Activated CD4-positive, CD25-positive, alpha-beta regulatory T cell treated with anti-CD3 and anti-CD28 coated beads, Interleukin-2, amount 50 U/mL, for 72 hours (primary cell): ENCODE results near the gene NUCB1.

ENCODE experiments used
- DNase-seq: peaks from one replicate; pipeline ENCODE4 v3.0.0; 2021

The NUCB1 gene

DNA sequence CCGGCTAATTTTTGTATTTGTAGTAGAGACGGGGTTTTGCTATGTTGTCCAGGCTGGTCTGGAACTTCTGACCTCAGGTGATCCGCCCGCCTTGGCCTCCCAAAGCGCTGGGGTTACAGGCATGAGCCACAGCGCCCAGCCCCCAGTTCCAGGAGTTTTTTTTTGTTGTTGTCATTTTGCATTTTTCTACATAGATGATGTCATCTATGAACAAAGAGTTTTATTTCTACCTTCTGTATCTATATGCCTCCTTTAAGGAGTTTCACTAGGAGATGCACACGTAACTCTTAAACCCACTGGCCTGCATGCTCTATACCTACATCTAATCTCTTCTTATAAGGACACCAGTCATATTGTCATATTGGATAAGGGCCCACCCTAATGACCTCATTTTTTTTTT, 38.1 kb downstream of the NUCB1 start:
- no peak for DNase-seq

DNA sequence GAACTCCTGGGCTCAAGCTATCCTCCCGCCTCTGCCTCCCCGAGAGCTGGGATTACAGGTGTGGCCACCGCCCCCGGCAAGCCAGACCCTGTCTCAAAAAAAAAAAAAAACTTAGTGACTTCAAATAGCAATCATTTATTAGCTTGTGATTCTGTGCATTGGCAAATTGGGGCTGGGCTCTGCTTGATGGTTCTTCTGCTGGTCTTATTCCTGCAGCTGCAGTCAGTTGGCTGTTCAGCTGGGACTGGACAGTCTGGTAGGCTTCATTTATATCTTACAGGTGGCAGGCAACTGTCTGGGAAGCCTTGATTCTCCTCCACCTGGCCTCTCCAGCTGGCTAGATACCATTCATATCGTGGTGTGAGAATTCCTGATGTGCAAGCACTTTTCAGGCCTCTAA, 40.8 kb downstream of the NUCB1 start:
- DNase-seq = no peak

DNA sequence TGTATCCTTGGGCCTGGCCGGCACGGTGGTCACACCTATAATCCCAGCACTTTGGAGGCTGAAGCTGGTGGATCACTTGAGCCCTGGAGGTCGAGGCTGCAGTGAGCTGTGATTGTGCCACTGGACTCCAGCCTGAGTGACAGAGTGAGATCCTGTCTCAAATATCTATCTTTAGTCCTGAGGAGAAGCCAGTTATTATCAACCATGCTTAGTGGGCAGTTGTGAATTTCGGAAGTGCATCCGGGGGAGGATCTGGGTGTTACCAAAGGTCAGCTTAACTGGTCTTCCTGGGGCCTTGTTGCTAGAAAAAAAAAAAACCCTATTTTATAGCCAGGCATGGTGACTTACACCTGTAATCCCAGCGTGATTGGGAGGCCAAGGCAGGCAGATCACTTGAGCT, 43.0 kb downstream of the NUCB1 start:
- no peak for DNase-seq

DNA sequence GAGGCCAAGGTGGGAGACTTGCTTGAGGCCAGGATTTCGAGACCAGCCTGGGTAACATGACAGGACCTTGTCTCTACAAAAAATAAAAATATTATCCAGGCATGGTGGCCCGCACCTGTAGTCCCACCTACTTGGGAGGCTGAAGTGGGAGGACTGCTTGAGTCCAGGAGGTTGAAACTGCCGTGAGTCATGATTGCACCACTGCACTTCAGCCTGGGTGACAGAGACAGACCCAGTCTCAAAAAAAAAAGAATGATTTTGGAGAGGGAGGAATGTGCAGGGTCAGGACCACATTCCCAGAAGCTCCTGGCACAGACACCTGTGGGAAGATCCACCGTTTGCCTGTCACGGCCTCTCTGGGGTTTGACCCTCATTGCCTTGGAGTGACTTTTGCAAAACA, 45.3 kb downstream of the NUCB1 start:
- DNase-seq = no peak

DNA sequence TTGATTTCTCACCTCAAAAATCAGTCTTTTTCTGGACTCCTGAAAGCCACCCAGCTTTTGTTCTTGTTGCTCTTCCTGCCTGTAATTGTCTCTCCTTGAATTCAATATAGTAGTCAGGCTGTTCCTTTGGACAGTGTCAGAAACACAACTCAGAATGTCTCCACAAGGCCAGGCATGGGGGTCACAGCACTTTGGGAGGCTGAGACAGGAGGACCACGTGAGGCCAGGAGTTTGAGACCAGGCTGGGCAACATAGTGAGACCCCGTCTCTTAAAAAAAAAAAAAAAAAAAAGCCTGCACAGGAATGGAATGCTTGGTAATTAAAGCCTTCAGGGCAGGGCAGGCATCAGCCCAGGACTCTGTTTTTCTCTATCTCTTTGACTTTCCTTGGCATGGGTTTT, 45.7 kb downstream of the NUCB1 start:
- no peak for DNase-seq

DNA sequence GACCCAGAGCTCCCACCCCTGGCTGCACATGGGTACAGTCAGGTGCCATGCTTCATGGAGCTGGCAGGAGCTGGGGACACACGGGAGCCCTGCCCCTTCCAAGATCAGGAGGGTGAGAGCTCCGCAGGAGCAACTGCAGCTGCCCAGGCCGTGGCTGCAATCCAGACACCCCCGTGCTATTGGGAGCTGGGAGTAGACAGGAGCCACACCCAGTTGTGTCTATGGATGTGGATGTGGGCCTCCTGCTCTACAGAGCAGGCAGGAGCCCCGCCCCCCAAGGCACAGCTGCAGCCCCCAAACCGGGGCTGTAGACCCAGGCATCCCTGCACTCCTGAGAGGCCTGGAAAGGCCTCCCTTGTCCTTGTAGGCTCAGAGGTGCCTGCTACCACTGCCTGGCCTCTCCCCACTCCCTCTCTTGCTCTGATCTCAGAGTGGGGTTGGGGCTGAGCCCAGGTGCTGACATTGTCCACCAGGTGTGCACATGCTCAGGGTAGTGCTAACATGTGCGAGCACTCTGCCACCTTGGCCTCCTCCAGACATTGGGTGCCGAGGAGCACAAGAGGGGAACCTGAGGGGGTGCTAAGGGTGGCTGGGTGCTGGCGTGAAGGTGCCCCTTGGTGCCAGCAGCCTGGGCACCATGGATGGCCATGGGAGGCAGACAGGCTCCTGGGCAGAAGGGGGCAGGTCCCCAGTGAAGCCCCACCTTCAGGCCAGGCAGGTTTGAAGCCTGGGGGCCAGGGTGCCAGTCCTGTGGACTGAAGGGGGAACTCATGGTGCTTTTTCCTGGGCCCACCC, 46.5 kb downstream of the NUCB1 start:
- no peak for DNase-seq

DNA sequence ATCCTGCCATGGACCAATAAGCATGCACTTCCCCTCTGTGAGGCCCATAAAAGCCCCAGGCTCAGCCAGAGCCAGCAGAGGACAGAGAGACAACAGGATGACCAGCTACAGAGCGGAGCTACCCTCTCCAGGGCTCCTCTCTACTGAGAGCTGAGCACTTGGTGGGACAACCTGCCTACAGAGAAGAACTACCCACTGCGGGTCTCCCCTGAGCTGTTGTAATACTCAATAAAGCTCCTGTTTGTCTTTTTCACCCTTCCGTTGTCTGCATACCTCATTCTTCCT, 47.1 kb downstream of the NUCB1 start:
- DNase-seq = no peak

DNA sequence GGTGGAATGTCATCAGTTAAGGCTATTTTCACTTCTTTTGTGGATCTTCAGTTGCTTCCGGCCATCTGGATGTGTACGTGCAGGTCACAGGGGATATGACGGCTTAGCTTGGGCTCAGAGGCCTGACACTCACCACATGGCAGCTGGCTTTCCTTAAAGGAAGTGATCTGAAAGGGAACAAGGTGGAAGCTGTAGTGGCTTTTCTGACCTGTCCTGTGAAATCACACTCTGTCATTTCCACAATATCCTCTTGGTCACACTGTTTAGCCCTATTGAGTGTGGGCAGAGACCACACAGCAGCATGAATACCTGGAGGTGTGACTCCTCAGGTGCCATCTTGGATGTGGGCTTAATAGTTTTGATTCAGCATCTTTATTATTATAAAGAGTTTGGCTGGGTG, 50.0 kb downstream of the NUCB1 start:
- DNase-seq = no peak

DNA sequence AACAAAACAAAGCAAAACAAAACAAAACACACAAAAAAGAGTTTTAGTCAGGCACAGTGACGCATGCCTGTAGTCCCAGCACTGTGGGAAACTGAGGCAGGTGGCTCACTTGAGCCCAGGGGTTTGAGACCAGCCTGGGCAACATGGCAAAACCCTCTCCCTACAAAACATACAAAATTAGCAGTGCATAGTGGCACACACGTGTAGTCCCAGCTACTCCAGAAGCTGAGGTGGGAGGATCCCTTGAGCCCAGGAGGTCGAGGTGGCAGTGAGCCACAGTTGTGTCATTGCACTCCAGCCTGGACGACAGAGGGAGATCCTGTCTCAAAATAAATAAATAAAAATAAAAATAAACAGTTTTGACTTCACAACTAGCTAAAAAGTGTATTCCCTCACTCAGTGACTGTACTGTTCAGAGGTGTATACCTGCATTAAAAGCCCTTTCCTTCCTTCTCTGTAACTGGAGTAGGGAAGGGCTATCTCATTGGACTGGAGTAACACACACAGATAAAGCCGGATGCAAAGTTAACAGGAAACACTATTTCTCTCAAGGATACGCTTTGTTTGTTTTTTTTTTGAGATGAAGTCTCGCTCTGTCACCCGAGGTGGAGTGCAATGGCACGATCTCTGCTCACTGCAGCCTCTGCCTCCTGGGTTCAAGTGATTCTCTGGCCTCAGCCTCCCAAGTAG, 50.9 kb downstream of the NUCB1 start:
- DNase-seq = no peak

DNA sequence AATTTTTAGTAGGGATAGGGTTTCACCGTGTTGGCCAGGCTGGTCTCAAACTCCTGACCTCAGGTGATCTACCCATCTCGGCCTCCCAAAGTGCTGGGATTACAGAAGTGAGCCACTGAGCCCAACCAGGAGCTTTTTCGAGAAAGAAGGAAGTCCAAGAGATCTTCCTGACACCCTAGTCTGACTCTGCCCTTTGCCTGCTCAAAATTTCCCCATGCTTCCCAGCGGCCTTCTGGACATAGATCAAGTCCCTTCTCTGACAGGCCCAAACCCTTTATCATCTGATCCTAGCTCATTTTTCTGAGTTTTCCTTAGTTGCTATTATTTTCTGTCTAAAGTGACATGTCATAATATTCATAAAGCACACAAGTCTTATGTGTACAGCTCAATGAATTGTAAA, 53.0 kb downstream of the NUCB1 start:
- no peak for DNase-seq

DNA sequence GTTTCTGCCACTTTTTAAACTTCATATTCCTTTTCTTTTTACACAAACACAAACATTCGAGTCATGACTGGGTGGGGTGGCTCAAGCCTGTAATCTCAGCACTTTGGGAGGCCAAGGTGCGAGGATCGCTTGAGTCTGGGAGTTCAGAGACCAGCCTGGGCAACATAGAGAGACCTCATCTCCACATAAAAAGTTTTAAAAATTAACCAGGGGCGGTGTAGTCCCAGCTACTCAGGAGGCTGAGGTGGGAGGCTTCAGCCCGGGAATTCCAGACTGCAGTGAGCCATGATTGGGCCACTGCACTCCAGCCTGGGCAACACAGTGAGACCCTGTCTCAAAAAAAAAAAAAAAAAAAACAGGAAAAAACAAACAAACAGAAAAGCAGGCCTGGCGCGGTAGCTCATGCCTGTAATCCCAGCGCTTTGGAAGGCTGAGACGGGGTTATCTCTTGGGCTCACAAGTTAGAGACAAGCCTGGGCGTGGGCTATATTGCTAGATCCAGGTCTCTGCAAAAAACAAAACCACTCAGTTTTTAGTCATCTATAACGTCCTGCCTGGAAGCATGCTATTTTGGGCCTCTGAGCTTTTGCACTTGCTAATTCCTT, 54.0 kb downstream of the NUCB1 start:
- no peak for DNase-seq

DNA sequence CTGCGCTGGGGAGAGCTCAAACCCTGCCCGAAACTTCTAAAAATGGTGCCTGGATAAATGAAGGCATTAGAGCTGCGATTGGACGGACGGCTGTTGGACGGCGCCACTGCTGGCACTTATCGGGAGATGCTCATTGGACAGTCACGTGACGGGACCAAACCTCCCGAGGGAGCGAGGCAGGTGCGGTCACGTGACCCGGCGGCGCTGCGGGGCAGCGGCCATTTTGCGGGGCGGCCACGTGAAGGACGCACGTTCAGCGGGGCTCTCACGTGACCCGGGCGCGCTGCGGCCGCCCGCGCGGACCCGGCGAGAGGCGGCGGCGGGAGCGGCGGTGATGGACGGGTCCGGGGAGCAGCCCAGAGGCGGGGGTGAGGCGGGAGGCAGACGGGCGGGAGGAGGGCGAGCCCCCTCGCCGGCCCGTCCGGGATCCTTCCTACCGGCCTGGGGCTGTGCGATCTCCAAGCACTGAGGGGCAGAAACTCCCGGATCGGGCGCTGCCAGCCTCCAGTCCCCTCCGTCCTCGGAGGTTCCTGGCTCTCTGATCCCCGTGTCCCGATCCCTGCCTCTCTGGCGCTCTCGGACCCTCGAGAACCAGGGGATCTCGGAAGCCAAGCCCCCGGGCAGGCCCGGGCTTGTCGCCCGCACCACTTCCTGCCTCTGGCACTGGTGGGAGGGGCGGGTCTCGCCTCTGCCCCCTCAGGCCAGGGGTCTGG, 54.6 kb downstream of the NUCB1 start, which contains the start of gene BAX:
TSS of gene BAX (plus strand) at position 281 of the 713 bp plus-strand sequence. CDS start at position 335, 54 bp downstream.
- peak; percentile 97 for DNase-seq

DNA sequence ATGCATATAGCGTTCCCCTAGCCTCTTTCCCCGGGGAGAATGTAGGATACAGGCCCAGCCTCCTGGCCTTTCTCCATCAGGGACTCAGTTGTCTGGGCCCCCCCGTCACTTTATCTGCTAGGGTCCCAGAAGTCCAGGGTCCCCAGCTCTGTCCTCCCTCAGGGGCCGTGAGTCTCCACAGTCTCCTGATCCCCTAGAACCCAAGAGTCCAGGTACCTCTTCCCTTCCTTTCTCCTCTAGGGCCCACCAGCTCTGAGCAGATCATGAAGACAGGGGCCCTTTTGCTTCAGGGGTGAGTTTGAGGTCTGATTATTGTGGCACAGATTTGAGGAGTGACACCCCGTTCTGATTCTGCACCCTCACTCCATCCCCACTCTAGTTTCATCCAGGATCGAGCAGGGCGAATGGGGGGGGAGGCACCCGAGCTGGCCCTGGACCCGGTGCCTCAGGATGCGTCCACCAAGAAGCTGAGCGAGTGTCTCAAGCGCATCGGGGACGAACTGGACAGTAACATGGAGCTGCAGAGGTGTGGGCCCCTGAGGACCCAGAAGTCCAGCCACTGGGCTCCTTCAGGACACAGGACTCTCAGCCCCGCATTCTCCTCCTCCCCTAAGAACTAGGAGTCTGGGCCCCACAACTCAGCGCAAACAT, 55.3 kb downstream of the NUCB1 start:
- no peak for DNase-seq

DNA sequence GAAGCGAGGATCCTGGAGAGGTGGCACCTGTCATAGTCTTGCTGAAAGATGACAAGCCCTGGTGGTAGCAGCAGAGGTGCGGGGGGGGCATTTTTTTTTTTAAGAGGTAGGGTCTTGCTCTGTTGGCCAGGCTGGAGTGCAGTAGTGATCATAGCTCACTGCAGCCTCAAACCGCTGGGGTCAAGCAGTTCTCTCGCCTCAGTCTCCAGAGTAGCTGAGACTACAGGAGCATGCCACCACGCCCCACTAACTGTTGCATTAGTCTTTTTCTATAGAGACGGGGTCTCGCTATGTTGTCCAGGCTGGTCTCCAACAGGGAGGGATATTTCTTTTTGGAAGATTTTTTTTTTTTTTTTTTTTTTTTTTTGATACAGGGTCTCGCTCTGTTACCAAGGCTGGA, 57.9 kb downstream of the NUCB1 start:
- no peak for DNase-seq

DNA sequence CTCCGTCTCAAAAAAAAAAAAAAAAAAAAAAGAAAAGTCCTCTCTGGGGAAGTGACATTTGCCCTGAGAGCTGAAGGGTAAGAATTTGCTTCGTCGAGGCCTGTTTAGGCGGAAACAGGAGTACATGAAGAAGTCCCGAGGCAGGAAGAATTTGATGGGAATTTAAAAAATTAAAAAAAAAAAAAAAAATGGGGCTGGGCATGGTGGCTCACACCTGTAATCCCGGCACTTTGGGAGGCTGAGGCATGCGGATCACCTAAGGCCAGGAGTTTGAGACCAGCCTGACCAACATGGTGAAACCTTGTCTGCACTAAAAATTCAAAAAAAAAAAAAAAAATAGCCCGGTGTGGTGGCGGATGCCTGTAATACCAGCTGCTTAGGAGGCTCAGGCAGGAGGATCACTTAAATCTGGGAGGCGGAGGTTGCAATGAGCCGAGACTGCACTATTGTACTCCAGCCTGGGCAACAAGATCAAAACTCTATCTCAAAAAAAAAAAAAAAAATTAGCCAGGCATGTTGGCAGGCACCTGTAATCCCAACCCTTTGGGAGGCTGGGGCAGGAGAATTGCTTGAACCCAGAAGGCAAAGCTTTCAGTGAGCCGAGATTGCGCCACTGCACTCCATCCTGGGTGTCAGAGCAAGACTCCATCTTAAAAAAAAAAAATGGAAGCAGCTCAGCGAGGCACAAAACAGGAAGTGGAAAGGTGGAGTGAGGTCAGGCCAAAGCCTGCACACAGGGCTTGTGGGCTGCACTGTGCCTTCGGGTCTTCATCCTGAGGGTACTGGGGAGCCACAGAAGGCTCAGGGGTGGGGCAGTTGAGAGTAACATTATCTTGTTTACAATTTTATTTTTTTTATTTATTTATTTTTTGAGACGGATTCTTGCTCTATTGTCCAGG, 59.5 kb downstream of the NUCB1 start:
- DNase-seq = no peak

DNA sequence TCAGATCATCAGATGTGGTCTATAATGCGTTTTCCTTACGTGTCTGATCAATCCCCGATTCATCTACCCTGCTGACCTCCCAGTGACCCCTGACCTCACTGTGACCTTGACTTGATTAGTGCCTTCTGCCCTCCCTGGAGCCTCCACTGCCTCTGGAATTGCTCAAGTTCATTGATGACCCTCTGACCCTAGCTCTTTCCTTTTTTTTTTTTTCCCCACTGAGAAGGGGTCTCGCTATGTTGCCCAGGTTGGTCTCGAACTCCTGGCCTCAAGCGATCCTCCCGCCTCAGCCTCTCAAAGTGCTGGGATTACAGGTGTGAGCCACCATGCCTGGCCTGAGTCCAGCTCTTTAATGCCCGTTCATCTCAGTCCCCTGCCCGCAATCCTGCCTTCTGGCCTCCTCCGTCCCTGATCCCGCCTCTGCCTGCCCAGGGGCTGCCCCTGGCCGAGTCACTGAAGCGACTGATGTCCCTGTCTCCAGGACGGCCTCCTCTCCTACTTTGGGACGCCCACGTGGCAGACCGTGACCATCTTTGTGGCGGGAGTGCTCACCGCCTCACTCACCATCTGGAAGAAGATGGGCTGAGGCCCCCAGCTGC, 61.0 kb downstream of the NUCB1 start:
- DNase-seq = no peak

DNA sequence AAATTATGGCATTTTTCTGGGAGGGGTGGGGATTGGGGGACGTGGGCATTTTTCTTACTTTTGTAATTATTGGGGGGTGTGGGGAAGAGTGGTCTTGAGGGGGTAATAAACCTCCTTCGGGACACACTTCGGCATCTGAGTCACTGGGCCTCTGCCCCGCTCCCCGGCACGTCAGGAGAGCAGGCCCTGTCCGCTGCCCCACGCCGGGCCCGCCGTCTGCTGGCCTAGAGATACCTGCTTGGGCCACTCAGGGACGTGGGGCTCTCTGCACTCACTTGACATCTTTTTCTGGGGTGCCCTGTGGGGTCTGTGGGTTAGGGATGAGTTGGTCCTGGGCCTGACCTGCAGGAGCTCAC, 61.5 kb downstream of the NUCB1 start:
- no peak for DNase-seq

DNA sequence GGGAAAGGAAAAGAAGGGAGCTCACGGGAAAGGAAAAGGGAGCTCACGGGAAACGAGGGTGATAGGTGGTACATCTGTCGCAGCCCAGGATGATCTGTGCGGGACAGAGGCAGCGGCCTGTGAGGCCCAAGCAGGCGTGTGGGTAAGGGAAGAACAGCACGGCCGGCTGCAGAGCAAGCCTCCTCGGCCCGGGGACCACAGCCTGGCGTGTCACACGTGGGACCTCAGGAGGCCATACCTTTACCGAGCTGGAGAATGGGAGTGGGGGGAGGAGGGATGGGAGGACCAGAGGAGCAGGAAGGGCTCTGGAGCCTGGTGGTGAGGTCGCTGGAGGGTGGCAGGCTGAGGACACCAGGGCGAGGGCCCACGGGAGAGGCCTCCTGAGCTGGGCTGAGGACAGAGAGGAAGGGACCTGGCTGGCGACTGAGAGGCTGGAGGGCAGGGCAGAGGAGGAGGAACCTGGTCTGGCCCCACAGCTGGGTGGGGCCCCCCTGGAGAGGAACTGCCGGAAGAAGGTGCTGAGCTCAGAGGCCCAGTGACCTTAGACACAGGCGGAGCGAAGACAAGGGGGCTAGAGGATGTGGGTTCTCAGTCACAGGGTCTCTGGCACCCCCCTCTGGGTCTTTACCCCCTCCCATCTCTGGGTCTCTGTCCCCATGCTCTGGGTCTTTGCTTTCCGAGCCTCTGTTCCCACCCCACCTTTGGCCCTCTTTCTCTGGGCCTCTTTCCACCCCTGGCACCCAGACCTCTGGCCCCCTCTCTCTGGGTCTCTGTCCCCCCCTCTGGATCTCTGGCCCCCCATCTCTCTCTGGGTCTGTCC, 62.1 kb downstream of the NUCB1 start:
- peak; percentile 48 for DNase-seq

DNA sequence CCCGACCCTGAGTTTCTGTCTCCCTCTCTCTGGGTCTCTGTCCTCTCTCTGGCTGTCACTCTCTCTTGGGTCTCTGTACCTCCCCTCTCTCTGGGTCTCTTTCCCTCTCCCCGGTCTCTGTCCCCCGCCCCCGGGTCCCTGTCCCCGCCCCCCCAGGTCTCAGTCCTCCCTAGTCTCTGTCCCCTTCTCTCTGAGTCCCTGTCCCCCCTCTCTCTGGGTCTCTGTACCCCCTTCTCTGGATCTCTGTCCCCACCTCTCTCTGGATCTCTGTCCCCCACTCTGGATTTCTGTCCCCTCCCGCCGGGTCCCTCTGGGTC, 62.7 kb downstream of the NUCB1 start:
- DNase-seq = no peak

DNA sequence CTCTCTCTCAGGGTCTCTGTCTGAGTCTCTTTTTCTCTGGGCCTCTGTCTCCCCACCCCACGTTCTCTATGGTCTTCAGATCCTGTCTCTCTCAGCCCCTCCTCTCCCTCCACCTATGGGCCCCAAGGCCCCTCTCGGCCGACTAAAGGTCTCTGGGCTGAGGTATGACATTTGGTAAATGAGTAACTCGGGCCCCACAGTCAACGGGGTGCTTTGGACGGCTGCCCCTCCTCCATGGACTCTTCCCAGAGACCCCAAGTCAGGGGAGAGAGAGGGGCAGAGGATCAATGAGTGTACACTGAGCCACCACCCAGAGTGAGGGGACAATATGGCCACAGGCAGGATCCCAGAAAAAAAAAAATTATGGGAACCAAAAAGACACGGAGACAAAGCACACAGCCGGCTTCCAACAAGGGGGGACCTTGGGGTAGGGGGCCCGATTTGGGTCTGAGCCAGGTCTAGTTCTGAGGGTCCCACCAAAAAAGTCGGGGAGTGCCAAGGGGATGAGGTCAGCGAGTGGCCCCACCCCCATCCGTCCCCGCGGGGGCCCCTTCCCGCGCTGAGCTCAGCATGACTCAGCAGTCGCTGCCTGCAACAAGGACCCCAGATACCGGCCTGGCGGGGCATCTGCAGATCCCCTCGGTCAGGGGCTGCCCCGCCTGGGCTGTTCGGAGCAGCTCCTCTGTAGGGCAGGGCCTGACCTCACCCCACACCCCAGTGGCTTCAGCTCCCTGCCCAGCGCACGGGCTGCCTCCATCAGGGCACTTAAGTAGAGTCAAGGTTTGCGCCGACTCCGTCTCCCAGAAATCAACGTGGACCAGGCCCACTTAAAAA, 63.5 kb downstream of the NUCB1 start:
- DNase-seq = peak; percentile 72
